Activated T-cell treated with anti-CD3 and anti-CD28 coated beads, Interleukin-2, amount 50 U/mL, for 48 hours (primary cell): ENCODE data around the gene CENPV.
"Not testable (repeated sequence)": the region's sequence is repeated elsewhere in the genome, so short reads cannot be mapped to it uniquely, and the experiment has no call there.

ENCODE experiments used
- DNase-seq, 2 experiments: peaks; one replicate each; pipeline ENCODE4 v3.0.0-alpha.2; 2020

CENPV gene

DNA sequence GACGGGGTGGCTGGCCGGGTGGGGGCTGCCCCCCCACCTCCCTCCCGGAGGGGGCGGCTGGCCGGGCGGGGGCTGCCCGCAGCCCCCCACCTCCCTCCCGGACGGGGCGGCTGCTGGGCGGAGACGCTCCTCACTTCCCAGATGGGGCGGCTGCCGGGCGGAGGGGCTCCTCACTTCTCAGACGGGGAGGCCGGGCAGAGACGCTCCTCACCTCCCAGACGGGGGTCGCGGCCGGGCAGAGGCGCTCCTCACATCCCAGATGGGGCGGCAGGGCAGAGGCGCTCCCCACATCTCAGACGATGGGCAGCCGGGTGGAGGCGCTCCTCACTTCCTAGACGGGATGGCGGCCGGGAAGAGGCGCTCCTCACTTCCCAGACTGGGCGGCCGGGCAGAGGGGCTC, 41.2 kb downstream of the CENPV start:
- DNase-seq: not testable (repeated sequence)

DNA sequence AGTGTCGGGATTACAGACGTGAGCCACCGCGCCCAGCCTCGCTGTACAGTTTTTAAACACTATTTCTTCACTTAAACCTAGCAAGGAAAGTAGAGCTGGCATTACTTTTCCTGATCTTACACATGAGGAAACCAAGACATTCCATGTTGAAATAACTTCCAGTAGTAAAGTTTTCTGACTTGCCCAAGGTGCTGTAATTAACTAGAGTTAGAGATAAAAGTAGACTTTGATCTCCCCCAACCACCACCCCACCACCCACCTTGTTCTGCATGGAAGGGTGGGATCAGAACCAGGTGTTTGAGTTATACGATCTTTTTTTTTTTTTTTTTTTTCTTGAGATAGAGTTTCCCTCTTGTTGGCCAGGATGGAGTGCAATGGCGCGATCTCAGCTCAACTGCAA, 47.1 kb downstream of the CENPV start:
- DNase-seq: no peak

DNA sequence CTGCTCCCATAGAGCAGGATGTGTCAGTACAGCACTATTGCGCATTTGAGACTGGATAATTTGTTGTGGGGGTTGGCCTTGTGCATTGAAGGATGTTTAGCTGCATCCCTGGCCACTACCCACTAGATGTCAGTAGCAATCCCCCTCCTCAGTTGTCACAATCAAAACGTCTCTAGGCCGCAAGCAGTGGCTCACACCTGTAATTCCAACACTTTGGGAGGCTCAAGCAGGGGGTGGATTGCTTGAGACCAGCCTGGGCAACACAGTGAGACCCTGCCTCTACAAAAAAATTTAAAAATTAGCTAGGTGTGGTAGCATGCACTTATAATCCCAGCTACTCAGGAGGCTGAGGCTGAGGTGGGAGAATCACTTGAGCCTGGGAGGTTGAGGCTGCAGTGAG, 48.4 kb downstream of the CENPV start:
- peak in 1 of 2 experiments; percentile 23 for DNase-seq

DNA sequence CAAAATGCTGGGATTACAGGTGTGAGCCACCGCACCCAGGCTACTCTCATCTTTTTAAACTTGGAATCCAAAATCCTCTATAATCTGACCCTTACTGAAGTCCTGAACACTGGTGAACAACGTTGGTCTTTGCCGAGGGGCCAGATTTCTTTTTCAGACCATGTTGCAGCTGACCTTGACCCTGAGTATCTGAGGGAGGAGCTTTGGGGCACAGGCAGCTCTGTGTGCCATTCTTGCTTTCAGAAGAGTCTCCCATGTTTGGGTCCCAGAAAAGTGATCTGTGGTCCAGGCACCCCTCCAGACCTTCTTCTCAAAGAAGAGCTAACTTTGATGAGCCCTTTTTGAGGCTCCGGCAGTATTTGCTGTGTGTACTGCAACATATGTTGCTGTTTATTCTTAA, 50.4 kb downstream of the CENPV start:
- DNase-seq: no peak

DNA sequence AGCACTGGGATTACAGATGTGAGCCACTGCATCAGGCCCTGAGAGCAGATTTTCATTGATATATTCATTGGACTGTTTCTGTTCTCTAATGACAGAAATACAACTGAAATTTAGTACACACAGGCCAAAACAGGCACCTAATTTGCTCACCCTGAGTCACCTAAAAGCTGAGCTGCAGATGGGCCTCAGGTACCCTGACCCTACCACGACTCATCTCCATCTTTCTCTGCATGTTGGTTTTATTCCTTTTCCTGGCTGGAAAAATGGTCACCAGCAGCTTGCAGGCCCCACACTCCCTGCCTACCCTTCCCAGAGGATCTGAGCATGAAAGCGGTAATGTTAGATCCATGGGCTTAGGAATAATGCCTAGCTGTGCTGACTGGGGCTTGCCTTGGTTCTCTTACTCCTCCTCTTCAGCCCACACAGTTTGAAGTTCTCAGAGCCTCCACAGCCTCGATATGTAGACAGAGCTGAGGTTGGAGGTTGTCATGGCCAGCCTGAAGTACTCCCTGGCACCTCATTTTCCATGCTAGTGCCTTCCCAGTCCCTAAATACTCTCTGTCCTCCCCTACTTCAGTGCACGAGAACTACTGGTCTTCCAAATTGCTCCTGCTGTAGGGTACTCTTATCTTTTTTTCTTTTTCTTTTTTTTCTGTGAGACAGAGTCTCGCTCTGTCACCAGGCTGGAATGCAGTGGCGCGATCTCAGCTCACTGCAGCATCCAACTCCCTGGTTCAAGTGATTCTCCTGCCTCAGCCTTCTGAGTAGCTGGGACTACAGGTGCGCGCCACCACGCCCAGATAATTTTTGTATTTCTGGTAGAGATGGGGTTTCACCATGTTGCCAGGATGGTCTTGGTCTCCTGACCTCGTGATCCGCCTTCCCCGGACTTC, 51.1 kb downstream of the CENPV start:
- no peak for DNase-seq

DNA sequence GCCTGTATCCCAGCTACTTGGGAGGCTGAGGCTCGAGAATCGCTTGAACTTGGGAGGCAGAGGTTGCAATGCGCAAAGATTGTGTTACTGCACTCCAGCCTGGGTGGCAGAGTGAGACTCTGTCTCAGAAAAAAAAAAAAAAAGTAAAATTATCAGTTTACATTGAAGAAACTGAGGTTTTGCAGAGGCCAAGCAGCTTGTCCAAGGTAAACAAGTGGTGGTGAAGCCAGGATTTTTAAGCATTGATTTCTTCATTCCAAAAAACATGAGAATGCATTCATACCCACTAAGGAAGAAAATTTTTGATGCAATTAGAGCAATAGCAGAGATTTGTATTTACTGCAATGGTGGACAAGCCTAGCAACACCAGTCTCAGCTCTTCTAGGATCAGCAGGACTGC, 52.7 kb downstream of the CENPV start:
- DNase-seq: no peak

DNA sequence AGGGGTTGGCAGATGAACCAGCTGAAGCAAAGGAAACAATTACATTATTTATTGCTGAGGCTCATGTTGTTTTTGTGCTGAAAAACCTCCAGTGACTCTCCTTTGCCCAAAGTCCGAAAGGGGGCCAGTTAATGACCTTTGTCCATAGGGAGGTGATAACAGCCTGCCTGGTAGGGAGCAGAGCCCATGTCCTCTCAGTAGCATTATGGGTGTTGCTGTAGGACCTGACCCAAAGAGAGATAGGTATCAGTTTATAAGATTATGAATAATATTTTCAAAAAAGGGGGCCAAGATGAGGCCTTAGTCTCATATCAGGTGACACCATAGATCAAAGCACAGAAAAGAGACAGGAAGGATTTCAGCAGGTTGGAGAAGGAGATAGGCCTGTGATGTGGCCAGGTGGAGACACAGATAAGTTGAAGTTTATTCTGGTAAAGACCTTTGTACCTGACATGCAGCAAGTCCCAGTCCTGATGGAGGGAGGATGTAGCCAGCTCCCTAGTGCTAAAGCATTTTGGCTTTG, 55.1 kb downstream of the CENPV start:
- no peak for DNase-seq

DNA sequence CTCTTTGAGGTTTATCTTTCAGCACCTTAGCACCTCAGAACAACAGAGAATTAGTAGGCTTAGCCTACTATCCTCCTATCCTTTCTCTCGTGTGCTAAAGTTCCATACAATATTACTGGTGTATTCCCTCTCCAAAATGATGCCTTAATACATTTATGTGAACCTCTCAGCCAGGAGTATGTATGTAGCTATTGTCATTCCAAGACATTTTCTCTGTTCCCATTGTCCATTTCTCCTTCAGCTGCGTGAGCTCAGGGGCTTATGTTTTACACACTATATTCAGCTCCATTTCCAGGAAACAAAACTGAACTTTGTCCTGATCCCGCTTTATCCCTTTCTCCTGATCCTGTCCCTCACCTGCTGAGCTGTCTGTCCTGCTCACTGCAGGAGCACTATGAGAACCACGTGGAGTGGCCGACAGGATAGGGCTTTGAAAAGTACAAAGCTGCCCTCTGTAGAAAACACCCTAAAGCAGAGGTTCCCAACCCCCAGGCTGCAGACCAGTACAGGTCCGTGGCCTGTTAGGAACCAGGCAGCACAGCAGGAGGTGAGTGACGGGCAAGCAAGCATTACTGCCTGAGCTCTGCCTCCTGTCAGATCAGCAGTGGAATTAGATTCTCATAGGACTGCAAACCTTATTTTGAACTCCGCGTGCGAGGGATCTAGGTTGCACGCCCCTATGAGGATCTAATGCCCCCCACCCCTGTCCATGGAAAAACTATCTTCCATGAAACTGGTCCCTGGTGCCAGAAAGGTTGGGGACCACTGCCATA, 55.7 kb downstream of the CENPV start:
- DNase-seq: no peak

DNA sequence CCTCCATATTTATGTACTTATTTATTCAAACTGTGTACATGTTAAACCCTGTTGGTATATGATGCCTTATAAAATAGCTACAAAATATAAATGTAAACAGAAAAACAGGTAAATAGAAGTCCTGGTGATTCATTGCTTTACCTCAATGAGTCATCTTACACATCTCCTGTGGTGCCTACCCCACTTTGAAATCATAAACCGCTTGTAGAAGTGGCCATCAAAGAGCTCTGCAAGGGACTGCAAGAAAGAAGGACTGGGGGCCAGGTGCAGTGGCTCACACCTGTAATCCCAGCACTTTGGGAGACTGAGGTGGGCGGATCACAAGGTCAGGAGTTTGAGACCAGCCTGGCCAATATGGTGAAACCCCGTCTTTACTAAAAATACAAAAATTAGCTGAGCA, 57.2 kb downstream of the CENPV start:
- DNase-seq: not testable (repeated sequence)

DNA sequence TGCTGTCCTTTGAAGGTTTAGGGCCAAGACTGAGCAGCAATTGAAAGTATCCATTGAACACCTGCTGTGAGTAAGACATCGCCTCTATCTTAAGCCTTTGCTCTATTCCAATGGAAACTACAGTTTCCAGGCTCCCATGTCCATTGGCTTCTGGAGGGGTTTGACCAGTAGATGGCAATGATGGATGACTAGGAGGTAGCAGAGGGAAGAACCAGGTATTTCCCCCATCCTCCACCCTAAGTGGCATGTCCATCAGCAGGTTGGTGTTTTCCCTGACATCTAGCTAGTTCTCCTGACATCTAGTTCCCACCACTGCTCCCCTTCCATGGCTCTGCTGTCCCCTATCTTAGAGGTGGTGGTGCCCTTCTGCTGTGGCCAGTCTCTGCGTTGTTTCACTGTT, 58.7 kb downstream of the CENPV start:
- DNase-seq: no peak

DNA sequence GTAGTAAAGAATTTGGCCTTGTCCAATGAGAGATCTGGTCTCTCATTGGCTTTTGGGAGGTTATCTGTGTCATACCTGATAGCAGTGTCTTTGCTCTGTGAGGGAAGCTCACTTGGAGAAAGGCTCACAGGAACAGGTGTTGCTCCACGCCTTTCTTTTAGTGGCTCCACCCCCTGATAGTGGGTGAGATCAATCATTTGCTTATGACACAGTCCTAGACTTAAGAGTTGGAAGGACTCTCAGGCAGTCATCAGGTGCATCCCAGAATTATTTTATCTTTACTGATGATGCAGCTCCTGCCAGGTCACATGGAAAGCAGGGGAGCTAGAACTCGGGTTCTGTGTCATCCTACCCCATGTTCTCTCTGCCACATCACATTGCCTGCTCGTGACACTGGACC, 59.3 kb downstream of the CENPV start:
- no peak for DNase-seq
